SK-N-SH (cell line): ENCODE data around the gene EPHX1. TPM values are rescaled to one million over a fixed set of nuclear protein-coding genes. Genes with fewer than 3 reads are reported as not detected.

Source experiments
- CTCF ChIA-PET: fragments of 300-600, 350-600 bp; formaldehyde crosslinking; extraction: SDS; loops from one replicate; lab custom pipeline; 2021; lab: Yijun Ruan, JAX
- POLR2A ChIA-PET: fragments of 350-600 bp; sonication (Branson Sonifier 250); formaldehyde crosslinking; extraction: SDS; loops from one replicate; lab custom pipeline; 2020; ENCODE audit warnings: antibody characterized with exemption, inconsistent platforms; lab: Yijun Ruan, JAX
- DNase-seq: peaks from one replicate; pipeline ENCODE4 v3.0.0; 2012
- H2AFZ ChIP-seq: fragments of 200-600 bp; sonication (generic); 2 replicates; pipeline ENCODE4 v1.8.1; 2016; ENCODE audit warnings: antibody characterized with exemption, mild to moderate bottlenecking, low read depth
- H3F3A ChIP-seq: fragments of 200-600 bp; sonication (generic); replicated peaks from 2 replicates; pipeline ENCODE3; 2016; ENCODE audit warnings: antibody characterized with exemption, mild to moderate bottlenecking; ENCODE audit not compliant: insufficient read depth
- H3K27ac ChIP-seq, 2 experiments: fragments of 200-500 bp in 1 of 2; fragments of 200-600 bp in 1 of 2; sonication (Bioruptor generic) in 1 of 2; sonication (generic), shearing (Covaris generic) in 1 of 2; 2 replicates each; pipeline versions ENCODE4 v1.5.1 to v1.6.1; 2014 to 2016; ENCODE audit warnings: low read depth in 2 of 2, inconsistent platforms in 1 of 2, low read length in 1 of 2, mild to moderate bottlenecking in 1 of 2, mixed read lengths in 1 of 2
- H3K27me3 ChIP-seq: fragments of 200-600 bp; sonication (generic), shearing (Covaris generic); 2 replicates; pipeline ENCODE4 v1.6.1; 2016; ENCODE audit warnings: mixed run types; ENCODE audit not compliant: insufficient read depth
- H3K36me3 ChIP-seq, 2 experiments: fragments of 200-500 bp in 1 of 2; fragments of 200-600 bp in 1 of 2; sonication (Bioruptor generic) in 1 of 2; sonication (generic) in 1 of 2; replicated peaks in 1 of 2; 2 replicates each; pipeline versions ENCODE3 to v1.5.1; 2014 to 2016; ENCODE audit warnings: low read length in 1 of 2, mild to moderate bottlenecking in 1 of 2; ENCODE audit not compliant: insufficient read depth in 2 of 2, control insufficient read depth in 1 of 2
- H3K4me1 ChIP-seq, 2 experiments: fragments of 200-500 bp in 1 of 2; fragments of 200-600 bp in 1 of 2; sonication (Bioruptor generic) in 1 of 2; sonication (generic), shearing (Covaris generic) in 1 of 2; 2 replicates each; pipeline versions ENCODE4 v1.5.1 to v1.6.1; 2014 to 2016; ENCODE audit warnings: low read depth in 1 of 2, low read length in 1 of 2, mixed run types in 1 of 2; ENCODE audit not compliant: insufficient read depth in 2 of 2, control insufficient read depth in 1 of 2
- H3K4me2 ChIP-seq: fragments of 200-600 bp; sonication (generic), shearing (Covaris generic); 2 replicates; pipeline ENCODE4 v1.6.1; 2017; ENCODE audit warnings: mixed run types
- H3K4me3 ChIP-seq, 2 experiments: fragments of 200-500 bp in 1 of 2; fragments of 200-600 bp in 1 of 2; sonication (Bioruptor generic) in 1 of 2; sonication (generic), shearing (Covaris generic) in 1 of 2; 2 replicates each; pipeline versions ENCODE4 v1.5.1 to v1.8.1; 2014 to 2016; ENCODE audit warnings: low read depth in 2 of 2, inconsistent platforms in 1 of 2, low read length in 1 of 2, mild to moderate bottlenecking in 1 of 2, mixed read lengths in 1 of 2, moderate library complexity in 1 of 2
- H3K79me2 ChIP-seq: fragments of 200-600 bp; sonication (generic); 2 replicates; pipeline ENCODE4 v1.8.1; 2017; ENCODE audit warnings: mild to moderate bottlenecking; ENCODE audit not compliant: insufficient read depth
- H3K9ac ChIP-seq: fragments of 200-600 bp; sonication (generic); 2 replicates; pipeline ENCODE4 v1.6.1; 2017; ENCODE audit warnings: mixed run types
- H3K9me2 ChIP-seq: fragments of 200-600 bp; sonication (generic); 2 replicates; pipeline ENCODE4 v1.6.1; 2017; ENCODE audit warnings: mixed run types
- H3K9me3 ChIP-seq: fragments of 200-600 bp; sonication (generic); 2 replicates; pipeline ENCODE4 v1.6.1; 2017; ENCODE audit warnings: mixed run types, mild to moderate bottlenecking, moderate library complexity
- H4K20me1 ChIP-seq: fragments of 200-600 bp; sonication (generic); 2 replicates; pipeline ENCODE4 v1.6.1; 2017; ENCODE audit warnings: mild to moderate bottlenecking, mixed run types; ENCODE audit not compliant: insufficient read depth
- ELF1 ChIP-seq: IDR thresholded peaks from 2 replicates; pipeline ENCODE4 v1.4.0; 2012
- EP300 ChIP-seq, 2 experiments: IDR thresholded peaks; 2 replicates each; pipeline versions ENCODE4 v1.4.0 to v1.6.1; 2012; ENCODE audit warnings: borderline replicate concordance in 1 of 2, low read depth in 1 of 2, low read length in 1 of 2
- FOXJ3 ChIP-seq: sonication (generic); formaldehyde crosslinking; IDR thresholded peaks from 2 replicates; pipeline ENCODE4 v1.5.1; 2020; ENCODE audit warnings: mild to moderate bottlenecking, missing genetic modification reagents
- FOXM1 ChIP-seq: IDR thresholded peaks from 2 replicates; pipeline ENCODE4 v1.4.0; 2012; ENCODE audit warnings: low read depth, mild to moderate bottlenecking
- IRF3 ChIP-seq: fragments of 150-350 bp; IDR thresholded peaks from 2 replicates; pipeline ENCODE4 v1.6.1; 2016; ENCODE audit warnings: mild to moderate bottlenecking, low read depth, low read length
- MEF2A ChIP-seq: IDR thresholded peaks from 2 replicates; pipeline ENCODE4 v1.4.0; 2012; ENCODE audit warnings: low read depth, borderline replicate concordance
- MXI1 ChIP-seq: IDR thresholded peaks from 2 replicates; pipeline ENCODE4 v1.6.1; 2012; ENCODE audit warnings: mild to moderate bottlenecking, low read depth, low read length, improper control_type of control experiment
- PBX3 ChIP-seq: IDR thresholded peaks from 2 replicates; pipeline ENCODE4; 2012
- POLR2AphosphoS5 ChIP-seq: IDR thresholded peaks from 2 replicates; pipeline ENCODE4 v1.6.1; 2012; ENCODE audit warnings: low read depth, low read length
- RAD21 ChIP-seq: IDR thresholded peaks from 2 replicates; pipeline ENCODE4 v1.6.1; 2012; ENCODE audit warnings: mild to moderate bottlenecking, low read length
- TCF12 ChIP-seq: IDR thresholded peaks from 2 replicates; pipeline ENCODE4 v1.4.0; 2012
- TEAD4 ChIP-seq: IDR thresholded peaks from 2 replicates; pipeline ENCODE4 v1.4.0; 2012; ENCODE audit warnings: mild to moderate bottlenecking, borderline replicate concordance; ENCODE audit not compliant: insufficient read depth
- USF2 ChIP-seq: fragments of 150-350 bp; IDR thresholded peaks from 2 replicates; pipeline ENCODE4 v1.6.1; 2017; ENCODE audit warnings: antibody characterized with exemption, low read length, low read depth, borderline replicate concordance
- YY1 ChIP-seq: IDR thresholded peaks from 2 replicates; pipeline ENCODE4 v1.4.0; 2012; ENCODE audit warnings: low read depth, mild to moderate bottlenecking
- WGBS: methylation state at CpG from one replicate; pipeline ENCODE4 v1.1.6; 2017; ENCODE audit warnings: low lambda C conversion rate; 5-methylcytosine and 5-hydroxymethylcytosine counted together
- polyA plus RNA-seq, 3 experiments: library from polyadenylated mRNA; depleted of rRNA; stranded (reverse); fragments of >200 nt; gene quantifications; 2 replicates each; pipeline ENCODE4 v1.2.3, GENCODE V29; 2012

The EPHX1 gene
- polyA plus RNA-seq, 1 of the 3 experiments (the other 2 are of a cell fraction) = 45.7 TPM

- Histone ChIP-seq H3K9me3 (no peaks in the 10 kb centered on the region), H3K4me3 (no peak overlapping the region), H3K9ac (no peak overlapping the region), H2AFZ (no peak overlapping the region), H3F3A (no peaks in the 10 kb centered on the region), H3K27ac (no peak overlapping the region), H3K4me2 (no peak overlapping the region), H3K79me2 (no peaks in the 10 kb centered on the region), H3K27me3 (no peaks in the 10 kb centered on the region), H3K9me2 (no peaks in the 10 kb centered on the region), H3K4me1 (no peaks in the 10 kb centered on the region; a peak in 1 of 4 replicates), H3K36me3 (no peaks in the 10 kb centered on the region), H4K20me1 (no peaks in the 10 kb centered on the region)
- TF ChIP-seq FOXM1 (no peak), YY1 (no peak), TEAD4 (no peak), MXI1 (no peak), IRF3 (no peak), PBX3 (no peak), MEF2A (no peak), EP300 (IDR thresholded peaks at IDR 0.05; ENCODE audit: borderline replicate concordance in 1 of 2, low read depth in 1 of 2, low read length in 1 of 2) (no peak), FOXJ3 (no peak), TCF12 (no peak), ELF1 (no peak), RAD21 (no peak)
- CTCF ChIA-PET = interaction anchor here (1.2 kb wide), 1 partner anchor 417 kb away, joined by 3 read pairs; no protein-coding TSS in a partner anchor
- WGBS = 98% methylated on average over 13 of the region's 14 CpGs
- no peak for DNase-seq
- POLR2A ChIA-PET = no interaction called here
These were observed 81.5 kb downstream of the EPHX1 start for GRCh38 chr1:225891229-225891972.

- 92% methylated on average over 6 of the region's 6 CpGs for WGBS
These were observed 82.4 kb downstream of the EPHX1 start for GRCh38 chr1:225892307-225892706.

More at GRCh38 chr1:225892307-225892706, 82.4 kb downstream of the EPHX1 start:
- Histone ChIP-seq H3K36me3 (no peaks in the 10 kb centered on the region), H3K4me2 (no peak overlapping the region), H3F3A (no peaks in the 10 kb centered on the region), H4K20me1 (no peaks in the 10 kb centered on the region), H3K9ac (no peak overlapping the region), H3K4me3 (no peak overlapping the region), H3K4me1 (peaks cover 0 to 2% of the 10 kb centered on the region in 2 experiments; a peak in 1 of 4 replicates), H3K9me3 (no peaks in the 10 kb centered on the region), H2AFZ (no peak overlapping the region), H3K79me2 (no peaks in the 10 kb centered on the region), H3K9me2 (no peaks in the 10 kb centered on the region), H3K27me3 (no peaks in the 10 kb centered on the region), H3K27ac (no peak overlapping the region)
- CTCF ChIA-PET = interaction anchor here (1.2 kb wide), 1 partner anchor 418 kb away, joined by 3 read pairs; no protein-coding TSS in a partner anchor
- no peak for TF ChIP-seq YY1
- no peak for TF ChIP-seq PBX3
- TF ChIP-seq USF2 = no peak
- no peak for TF ChIP-seq POLR2AphosphoS5
- no peak for TF ChIP-seq FOXJ3
- no peak for DNase-seq
- POLR2A ChIA-PET = no interaction called here

Other genes starting within 250 kb of the EPHX1 start
- gene ENAH, start 157.0 kb upstream of the EPHX1 start, polyA plus RNA-seq (2012; rRNA removed) = 48.9 and 72.0 TPM in 2 replicates
- 156 and 292 TPM in 2 replicates for gene SRP9, start 32.3 kb upstream of the EPHX1 start, polyA plus RNA-seq (2012; rRNA removed)
- 13.5 and 18.5 TPM in 2 replicates for gene TMEM63A, start 72.3 kb downstream of the EPHX1 start, polyA plus RNA-seq (2012; rRNA removed)
- 0.05 and 0.07 TPM in 2 replicates for gene LEFTY1, start 79.0 kb downstream of the EPHX1 start, polyA plus RNA-seq (2012; rRNA removed)
- 95.3 and 124 TPM in 2 replicates for gene PYCR2, start 114.1 kb downstream of the EPHX1 start, polyA plus RNA-seq (2012; rRNA removed)
- gene LEFTY2, start 131.1 kb downstream of the EPHX1 start, polyA plus RNA-seq (2012; rRNA removed) = not detected in 2 replicates
- 10.1 and 15.1 TPM in 2 replicates for gene SDE2, start 189.2 kb downstream of the EPHX1 start, polyA plus RNA-seq (2012; rRNA removed)